Chondrocyte (in vitro differentiated cells): ENCODE results near the gene UCN2. TPM values are rescaled to one million over a fixed set of nuclear protein-coding genes. Genes with fewer than 3 reads are reported as not detected.

ENCODE experiments used
- DNase-seq: peaks from one replicate; pipeline ENCODE4 v3.0.0; 2021; ENCODE audit warnings: mixed read lengths, low spot score
- H3K27ac Mint-ChIP-seq: one replicate; pipeline ENCODE4 v1.8.0; 2021; ENCODE audit warnings: mild to moderate bottlenecking, moderate library complexity, mixed read lengths; ENCODE audit not compliant: unreplicated experiment
- H3K27me3 Mint-ChIP-seq: 2 replicates; pipeline ENCODE4 v1.8.0; 2021; ENCODE audit warnings: low read depth, mixed read lengths
- H3K36me3 Mint-ChIP-seq: 2 replicates; pipeline ENCODE4 v1.8.0; 2021; ENCODE audit warnings: low read depth, mixed read lengths
- H3K4me1 Mint-ChIP-seq: 2 replicates; pipeline ENCODE4 v1.8.0; 2021; ENCODE audit warnings: low read depth, mild to moderate bottlenecking, mixed read lengths
- H3K4me3 Mint-ChIP-seq: one replicate; pipeline ENCODE4 v1.8.0; 2021; ENCODE audit warnings: mild to moderate bottlenecking, moderate library complexity, mixed read lengths; ENCODE audit not compliant: unreplicated experiment
- H3K9me3 Mint-ChIP-seq: 2 replicates; pipeline ENCODE4 v1.8.0; 2021; ENCODE audit warnings: low read depth, mixed read lengths
- CTCF ChIP-seq: fragments of 200-600 bp; sonication (generic); IDR thresholded peaks from 2 replicates; pipeline ENCODE4 v1.5.0; 2021; ENCODE audit warnings: antibody characterized with exemption, mild to moderate bottlenecking, moderate library complexity
- long read RNA-seq: library from polyadenylated mRNA; stranded (forward); transcript quantifications from one replicate; pipeline ENCODE4 v2.0.0, GENCODE V29; 2021
- total RNA-seq: library from RNA; stranded (reverse); gene quantifications from 3 replicates; pipeline ENCODE4 v1.2.1, GENCODE V29; 2021

Gene UCN2
- 1.6 to 3.4 TPM (median 3.3 TPM) in 3 replicates for total RNA-seq
- long read RNA-seq = 0 reads

GRCh38 chr3:48563382-48563918, at the start of gene UCN2:
UCN2 (minus strand) TSS chr3:48563781; CDS start chr3:48563124, 657 bp downstream.
- H3K9me3 Mint-ChIP-seq = no peaks in the 10 kb centered on the region
- H3K4me3 Mint-ChIP-seq = peak within 1 kb of the TSS; percentile 20
- DNase-seq = no peak
- no peaks in the 10 kb centered on the region for H3K27me3 Mint-ChIP-seq
- H3K36me3 Mint-ChIP-seq = peaks cover 2% of the 10 kb centered on the region
- peak; percentile 69 for TF ChIP-seq CTCF
- peak within 1 kb of the TSS; percentile 94 for H3K27ac Mint-ChIP-seq
- peaks cover 78% of the 10 kb centered on the region for H3K4me1 Mint-ChIP-seq

GRCh38 chr3:48612309-48612708, 48.7 kb upstream of the UCN2 start:
- H3K9me3 Mint-ChIP-seq = peaks cover 4% of the 10 kb centered on the region
- no peak for DNase-seq
- H3K4me3 Mint-ChIP-seq = no peak overlapping the region
- peaks cover 10% of the 10 kb centered on the region for H3K36me3 Mint-ChIP-seq
- no peak overlapping the region for H3K27ac Mint-ChIP-seq
- TF ChIP-seq CTCF = no peak
- H3K27me3 Mint-ChIP-seq = no peaks in the 10 kb centered on the region
- peaks cover 30% of the 10 kb centered on the region for H3K4me1 Mint-ChIP-seq

- Mint-ChIP-seq H3K27ac (peak within 1 kb of the TSS; percentile 91), H3K4me1 (peaks cover 24% of the 10 kb centered on the region), H3K27me3 (no peaks in the 10 kb centered on the region), H3K9me3 (no peaks in the 10 kb centered on the region), H3K4me3 (peak within 1 kb of the TSS; percentile 94), H3K36me3 (peaks cover 15% of the 10 kb centered on the region)
- TF ChIP-seq CTCF = peak; percentile 82
- peak; percentile 97 for DNase-seq
These were observed 45.8 kb upstream of the UCN2 start, which contains the start of gene UQCRC1 for GRCh38 chr3:48609088-48610005. UQCRC1 (minus strand) TSS chr3:48609646; CDS start chr3:48609620, 26 bp downstream.

- Mint-ChIP-seq H3K9me3 (no peaks in the 10 kb centered on the region), H3K4me1 (peaks cover 17% of the 10 kb centered on the region), H3K4me3 (peak overlapping the region; percentile 94), H3K36me3 (peaks cover 26% of the 10 kb centered on the region), H3K27ac (peak overlapping the region; percentile 8), H3K27me3 (no peaks in the 10 kb centered on the region)
- no peak for DNase-seq
- no peak for TF ChIP-seq CTCF
These were observed 43.9 kb upstream of the UCN2 start for GRCh38 chr3:48607519-48607918.

- no peak overlapping the region for H3K4me3 Mint-ChIP-seq
- no peaks in the 10 kb centered on the region for H3K9me3 Mint-ChIP-seq
- no peak for DNase-seq
- H3K36me3 Mint-ChIP-seq = peaks cover 47% of the 10 kb centered on the region
- H3K27me3 Mint-ChIP-seq = no peaks in the 10 kb centered on the region
- no peak overlapping the region for H3K27ac Mint-ChIP-seq
- peaks cover 43% of the 10 kb centered on the region for H3K4me1 Mint-ChIP-seq
- TF ChIP-seq CTCF = no peak
These were observed 38.0 kb upstream of the UCN2 start for GRCh38 chr3:48601622-48601994.
